PC-9 (cell line): ENCODE measurements around the gene CEACAM21. TPM values are rescaled to one million over a fixed set of nuclear protein-coding genes. Genes with fewer than 3 reads are reported as not detected.
"Not testable (repeated sequence)": the region's sequence is repeated elsewhere in the genome, so short reads cannot be mapped to it uniquely, and the experiment has no call there.

Source experiments
- BruUV-seq: library from RNA; stranded (reverse); fragments of 400-500 nt; replicated peaks from 2 replicates; lab custom pipeline; 2021; lab: Mats Ljungman, UMichigan
- CTCF ChIA-PET: fragments of 300-600 bp; sonication (Branson Sonifier 250); formaldehyde crosslinking; loops from one replicate; lab custom pipeline; 2022; ENCODE audit warnings: antibody characterized with exemption; lab: Charles Lee
- POLR2A ChIA-PET: fragments of 300-600 bp; sonication (Branson Sonifier 250); formaldehyde crosslinking; loops from one replicate; lab custom pipeline; 2022; ENCODE audit warnings: antibody characterized with exemption; ENCODE audit not compliant: unreplicated experiment; lab: Charles Lee
- DNase-seq, 2 experiments: peaks; one replicate each; pipeline versions ENCODE4 v3.0.0 to v3.0.0-alpha.2; 2015 to 2022; ENCODE audit warnings: mixed read lengths in 1 of 2
- H2AFZ ChIP-seq: fragments of 200-600 bp; sonication (generic); 2 replicates; pipeline ENCODE4 v1.8.1; 2017; ENCODE audit warnings: antibody characterized with exemption
- H3F3A ChIP-seq: fragments of 200-600 bp; sonication (generic); 2 replicates; pipeline ENCODE4 v1.8.1; 2017; ENCODE audit warnings: antibody characterized with exemption, mild to moderate bottlenecking, low read depth; ENCODE audit not compliant: insufficient read depth
- H3K27ac ChIP-seq: fragments of 200-600 bp; sonication (generic); 2 replicates; pipeline ENCODE4 v1.6.1; 2016; ENCODE audit warnings: mixed run types
- H3K27me3 ChIP-seq: fragments of 200-600 bp; sonication (generic); 2 replicates; pipeline ENCODE4 v1.6.1; 2016; ENCODE audit warnings: low read depth, mixed run types; ENCODE audit not compliant: insufficient read depth
- H3K36me3 ChIP-seq: fragments of 200-600 bp; sonication (generic); 2 replicates; pipeline ENCODE4 v1.6.1; 2016; ENCODE audit warnings: low read depth, mixed run types
- H3K4me1 ChIP-seq: fragments of 200-600 bp; sonication (generic); replicated peaks from 2 replicates; pipeline ENCODE4 v1.6.1; 2016; ENCODE audit warnings: mixed run types; ENCODE audit not compliant: insufficient read depth
- H3K4me2 ChIP-seq: fragments of 200-600 bp; sonication (generic); 2 replicates; pipeline ENCODE4 v1.6.1; 2017; ENCODE audit warnings: mixed run types
- H3K4me3 ChIP-seq: fragments of 200-600 bp; sonication (generic); 2 replicates; pipeline ENCODE4 v1.6.1; 2016; ENCODE audit warnings: mixed run types
- H3K79me2 ChIP-seq: fragments of 200-600 bp; sonication (generic); 2 replicates; pipeline ENCODE4 v1.6.1; 2017; ENCODE audit warnings: low read depth, mixed run types
- H3K9me2 ChIP-seq: fragments of 200-600 bp; sonication (generic); 2 replicates; pipeline ENCODE4 v1.8.1; 2017; ENCODE audit warnings: mild to moderate bottlenecking; ENCODE audit not compliant: insufficient read depth
- H3K9me3 ChIP-seq: fragments of 200-600 bp; sonication (generic); 2 replicates; pipeline ENCODE4 v1.8.1; 2016; ENCODE audit warnings: low read depth; ENCODE audit not compliant: insufficient read depth
- H4K20me1 ChIP-seq: fragments of 200-600 bp; sonication (generic); 2 replicates; pipeline ENCODE4 v1.8.1; 2017; ENCODE audit not compliant: insufficient read depth
- EZH2 ChIP-seq: fragments of 200-600 bp; sonication (generic); IDR thresholded peaks from 2 replicates; pipeline ENCODE4 v1.8.0; 2017; ENCODE audit warnings: antibody characterized with exemption, low read depth
- intact Hi-C: fragments of 100-400 bp; cut with micrococcal nuclease; formaldehyde crosslinking; loops from one replicate; pipeline ENCODE4 v1.10.0; 2022; ENCODE audit not compliant: unreplicated experiment
- total RNA-seq: library from RNA; stranded (reverse); gene quantifications from 2 replicates; pipeline ENCODE4 v1.2.3, GENCODE V29; 2021
- TF ChIP-seq, protein P1 (sequence below): fragments of 200-600 bp; sonication (generic); conservative IDR thresholded peaks from 2 replicates; pipeline ENCODE4 v1.6.1; 2017; ENCODE audit warnings: mixed run types, antibody characterized with exemption, mild to moderate bottlenecking, moderate library complexity

Gene CEACAM21
- total RNA-seq, 1 experiment from 2014 or later: not detected

DNA sequence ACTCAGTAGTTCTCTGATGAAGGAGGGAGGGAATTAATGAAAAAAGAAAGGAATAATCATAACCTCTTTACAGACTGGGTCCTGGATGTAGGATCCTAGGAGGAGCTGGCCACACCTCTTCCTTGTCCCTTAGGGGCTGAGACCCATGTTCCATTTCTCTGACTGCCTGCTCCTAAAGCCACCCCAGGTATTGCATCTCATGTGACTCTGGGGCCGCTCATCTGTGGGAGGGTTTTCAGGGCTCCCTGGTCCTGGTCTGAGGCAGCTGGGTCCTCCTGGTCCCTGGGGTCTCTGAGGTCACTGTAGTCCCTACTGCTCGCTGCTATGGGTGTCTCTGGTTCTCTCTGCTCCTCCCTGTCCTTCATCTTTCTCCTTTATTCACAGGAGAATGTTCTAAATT is 2.9 kb downstream of the CEACAM21 start:
- no peaks in the 10 kb centered on the region for H3K9me2 ChIP-seq
- CTCF ChIA-PET: no interaction called here
- no TSS peak for BruUV-seq

DNA sequence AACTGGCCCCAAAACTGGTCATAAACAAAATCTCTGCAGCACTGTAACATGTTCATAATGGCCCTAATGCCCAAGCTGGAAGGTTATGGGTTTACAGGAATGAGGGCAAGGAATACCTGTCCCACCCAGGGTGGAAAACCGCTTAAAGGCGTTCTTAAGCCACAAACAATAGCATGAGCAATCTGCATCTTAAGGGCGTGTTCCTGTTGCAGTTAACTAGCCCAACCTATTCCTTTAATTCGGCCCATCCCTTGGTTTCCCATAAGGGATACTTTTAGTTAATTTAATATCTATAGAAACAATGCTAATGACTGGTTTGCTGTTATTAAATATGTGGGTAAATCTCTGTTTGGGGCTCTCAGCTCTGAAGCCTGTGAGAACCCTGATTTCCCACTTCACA is 5.1 kb downstream of the CEACAM21 start:
- H4K20me1 ChIP-seq, H2AFZ ChIP-seq, BruUV-seq, H3K9me2 ChIP-seq, DNase-seq, H3K27ac ChIP-seq, H3F3A ChIP-seq, H3K79me2 ChIP-seq, intact Hi-C loops, H3K9me3 ChIP-seq, H3K36me3 ChIP-seq, POLR2A ChIA-PET, CTCF ChIA-PET, H3K4me1 ChIP-seq, H3K4me2 ChIP-seq, H3K4me3 ChIP-seq: not testable (repeated sequence)
- peaks cover 21% of the 10 kb centered on the region for H3K27me3 ChIP-seq

More for the DNA sequence above, 2.9 kb downstream of the CEACAM21 start:
- Histone ChIP-seq H3K79me2 (no peaks in the 10 kb centered on the region), H3K9me3 (peaks cover 6% of the 10 kb centered on the region; the same call in 1 of the 2 replicates), H4K20me1 (no peaks in the 10 kb centered on the region), H3K4me2 (no peak overlapping the region), H3K4me3 (no peak overlapping the region), H3K36me3 (no peaks in the 10 kb centered on the region), H3K27me3 (peaks cover 34% of the 10 kb centered on the region), H2AFZ (no peak overlapping the region), H3K27ac (no peak overlapping the region), H3F3A (no peaks in the 10 kb centered on the region), H3K4me1 (no peaks in the 10 kb centered on the region)
- DNase-seq: no peak
- TF ChIP-seq, protein P1, sequence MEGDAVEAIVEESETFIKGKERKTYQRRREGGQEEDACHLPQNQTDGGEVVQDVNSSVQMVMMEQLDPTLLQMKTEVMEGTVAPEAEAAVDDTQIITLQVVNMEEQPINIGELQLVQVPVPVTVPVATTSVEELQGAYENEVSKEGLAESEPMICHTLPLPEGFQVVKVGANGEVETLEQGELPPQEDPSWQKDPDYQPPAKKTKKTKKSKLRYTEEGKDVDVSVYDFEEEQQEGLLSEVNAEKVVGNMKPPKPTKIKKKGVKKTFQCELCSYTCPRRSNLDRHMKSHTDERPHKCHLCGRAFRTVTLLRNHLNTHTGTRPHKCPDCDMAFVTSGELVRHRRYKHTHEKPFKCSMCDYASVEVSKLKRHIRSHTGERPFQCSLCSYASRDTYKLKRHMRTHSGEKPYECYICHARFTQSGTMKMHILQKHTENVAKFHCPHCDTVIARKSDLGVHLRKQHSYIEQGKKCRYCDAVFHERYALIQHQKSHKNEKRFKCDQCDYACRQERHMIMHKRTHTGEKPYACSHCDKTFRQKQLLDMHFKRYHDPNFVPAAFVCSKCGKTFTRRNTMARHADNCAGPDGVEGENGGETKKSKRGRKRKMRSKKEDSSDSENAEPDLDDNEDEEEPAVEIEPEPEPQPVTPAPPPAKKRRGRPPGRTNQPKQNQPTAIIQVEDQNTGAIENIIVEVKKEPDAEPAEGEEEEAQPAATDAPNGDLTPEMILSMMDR: no peak
- no peak for TF ChIP-seq EZH2
- intact Hi-C loops: loop anchor here (10.0 kb wide), 3 partner anchors 254 to 914 kb away; no protein-coding TSS in a partner anchor
- POLR2A ChIA-PET: no interaction called here

DNA sequence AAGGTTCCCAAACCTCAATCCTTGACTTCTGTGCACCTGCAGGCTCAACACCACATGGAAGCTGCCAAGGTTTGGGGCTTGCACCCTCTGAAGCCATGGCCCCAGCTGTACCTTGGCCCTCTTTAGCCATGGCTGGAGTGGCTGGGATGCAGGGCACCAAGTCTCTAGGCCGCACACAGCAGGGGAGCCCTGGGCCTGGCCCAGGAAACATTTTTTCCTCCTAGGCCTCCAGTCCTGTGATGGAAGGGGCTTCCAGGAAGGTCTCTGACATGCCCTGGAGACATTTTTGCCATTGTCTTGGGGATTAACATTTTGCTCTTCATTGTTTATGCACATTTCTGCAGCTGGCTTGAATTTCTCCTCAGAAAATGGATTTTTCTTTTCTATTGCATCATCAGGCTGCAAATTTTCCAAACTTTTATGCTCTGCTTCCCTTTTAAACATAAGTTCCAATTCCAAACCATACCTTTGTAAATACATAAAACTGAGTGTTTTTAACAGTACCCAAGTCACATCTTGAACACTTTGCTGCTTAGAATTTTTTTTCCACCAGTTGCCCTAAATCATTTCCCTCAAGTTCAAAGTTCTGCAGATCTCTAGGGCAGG is 6.7 kb downstream of the CEACAM21 start:
- intact Hi-C loops: not testable (repeated sequence)

DNA sequence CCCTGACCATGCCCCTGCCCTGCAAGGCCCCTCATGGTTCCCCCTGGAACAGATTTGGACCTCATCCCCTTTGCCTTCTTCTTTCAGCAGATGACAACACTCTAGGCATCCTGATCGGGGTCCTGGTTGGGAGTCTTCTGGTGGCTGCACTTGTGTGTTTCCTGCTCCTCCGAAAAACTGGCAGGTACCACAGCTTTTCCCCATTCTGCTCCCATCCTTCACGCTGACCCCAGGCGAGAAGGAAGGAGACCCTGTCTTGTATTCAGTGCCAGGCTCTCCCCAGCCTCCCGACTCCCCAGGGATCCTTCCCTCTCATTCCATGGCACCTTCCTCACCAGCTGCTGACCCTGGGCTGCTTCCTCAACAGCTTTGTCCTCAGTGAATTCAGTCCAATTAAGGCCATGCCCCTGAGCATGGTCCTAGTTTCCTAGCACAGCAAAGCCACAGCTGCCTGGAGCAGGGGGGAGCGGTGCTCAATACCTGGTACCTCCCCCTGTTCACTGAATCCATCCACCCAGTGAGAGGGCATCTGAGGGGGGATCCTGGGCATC is 8.4 kb downstream of the CEACAM21 start:
- Histone ChIP-seq H3K79me2 (no peaks in the 10 kb centered on the region), H3K4me2 (no peak overlapping the region), H3K4me1 (no peaks in the 10 kb centered on the region), H3K27ac (no peak overlapping the region), H3K9me2 (no peaks in the 10 kb centered on the region), H4K20me1 (no peaks in the 10 kb centered on the region), H2AFZ (no peak overlapping the region), H3F3A (no peaks in the 10 kb centered on the region), H3K4me3 (no peak overlapping the region), H3K36me3 (no peaks in the 10 kb centered on the region), H3K27me3 (no peaks in the 10 kb centered on the region; the same call in 1 of the 2 replicates), H3K9me3 (peaks cover 6% of the 10 kb centered on the region; the same call in 1 of the 2 replicates)
- no peak for DNase-seq
- intact Hi-C loops: no loop called here
- TF ChIP-seq, protein P1: no peak
- no peak for TF ChIP-seq EZH2
- CTCF ChIA-PET: no interaction called here
- POLR2A ChIA-PET: no interaction called here
- no TSS peak for BruUV-seq

More for the DNA sequence above, 6.7 kb downstream of the CEACAM21 start:
- H3F3A ChIP-seq, BruUV-seq, H3K27me3 ChIP-seq, H2AFZ ChIP-seq, DNase-seq, H3K27ac ChIP-seq, H3K9me2 ChIP-seq, POLR2A ChIA-PET, H3K4me1 ChIP-seq, H3K36me3 ChIP-seq, CTCF ChIA-PET, H3K4me3 ChIP-seq, H3K9me3 ChIP-seq, H3K79me2 ChIP-seq, H4K20me1 ChIP-seq, H3K4me2 ChIP-seq: not testable (repeated sequence)
